Esophagus muscularis mucosa (tissue), 4 donors: ENCODE measurements around the gene RPL14.

Experiments
- CTCF ChIP-seq, 3 experiments: fragments of 200-600 bp in 2 of 3; fragments of 450-650 bp in 1 of 3; sonication (generic) in 2 of 3; IDR thresholded peaks; one replicate each; pipeline ENCODE4 v1.5.1; 2017 to 2019; ENCODE audit warnings: antibody characterized with exemption in 3 of 3, mild to moderate bottlenecking in 2 of 3, moderate library complexity in 1 of 3
- EP300 ChIP-seq: sonication (generic); formaldehyde crosslinking; IDR thresholded peaks from one replicate; pipeline ENCODE4 v1.6.1; 2017; ENCODE audit warnings: antibody characterized with exemption
- POLR2A ChIP-seq: fragments of 450-650 bp; IDR thresholded peaks from one replicate; pipeline ENCODE4 v1.6.1; 2017; ENCODE audit warnings: antibody characterized with exemption, moderate library complexity, mild to moderate bottlenecking, low read depth
- POLR2AphosphoS5 ChIP-seq, 2 donors: sonication (generic); formaldehyde crosslinking; IDR thresholded peaks; one replicate each; pipeline ENCODE4 v1.6.1; 2017; ENCODE audit warnings: antibody characterized with exemption in 2 of 2

DNA sequence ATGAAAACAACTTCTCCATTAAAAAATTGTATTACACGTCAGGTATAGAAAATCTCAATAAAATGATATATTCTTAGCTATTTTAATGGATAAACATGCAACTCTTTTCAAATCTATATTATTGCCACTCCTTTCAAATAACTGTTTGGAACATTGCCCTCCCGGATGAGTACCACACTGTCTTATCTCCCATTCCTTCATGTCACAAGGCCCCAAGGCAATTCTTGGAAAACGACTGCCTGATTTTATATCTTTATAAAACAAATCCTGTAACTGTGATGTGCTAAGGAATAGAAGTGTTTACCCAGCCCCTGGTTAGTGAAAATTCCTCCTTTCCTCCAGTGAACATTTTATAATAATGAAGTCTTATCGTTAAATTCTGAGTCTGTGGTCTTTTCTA, 13.6 kb downstream of the RPL14 start:
- TF ChIP-seq POLR2A, result no peak
- no peak for TF ChIP-seq CTCF (IDR thresholded peaks at IDR 0.05)
- no peak for TF ChIP-seq POLR2AphosphoS5 (IDR thresholded peaks at IDR 0.05)
- TF ChIP-seq EP300, result no peak
